Stimulated activated CD4-positive, alpha-beta T cell treated with anti-CD3 and anti-CD28 coated beads, TNF-alpha, amount 100 ng/mL, for 24 hours (primary cell): Measurements from ENCODE around the gene ARRB1.
"Not testable (repeated sequence)": the region's sequence is repeated elsewhere in the genome, so short reads cannot be mapped to it uniquely, and the experiment has no call there.

Experiments used
- DNase-seq, 3 experiments: peaks; one replicate each; pipeline ENCODE4 v3.0.0-alpha.2; 2020; ENCODE audit warnings: low read depth in 3 of 3

The ARRB1 gene

DNA sequence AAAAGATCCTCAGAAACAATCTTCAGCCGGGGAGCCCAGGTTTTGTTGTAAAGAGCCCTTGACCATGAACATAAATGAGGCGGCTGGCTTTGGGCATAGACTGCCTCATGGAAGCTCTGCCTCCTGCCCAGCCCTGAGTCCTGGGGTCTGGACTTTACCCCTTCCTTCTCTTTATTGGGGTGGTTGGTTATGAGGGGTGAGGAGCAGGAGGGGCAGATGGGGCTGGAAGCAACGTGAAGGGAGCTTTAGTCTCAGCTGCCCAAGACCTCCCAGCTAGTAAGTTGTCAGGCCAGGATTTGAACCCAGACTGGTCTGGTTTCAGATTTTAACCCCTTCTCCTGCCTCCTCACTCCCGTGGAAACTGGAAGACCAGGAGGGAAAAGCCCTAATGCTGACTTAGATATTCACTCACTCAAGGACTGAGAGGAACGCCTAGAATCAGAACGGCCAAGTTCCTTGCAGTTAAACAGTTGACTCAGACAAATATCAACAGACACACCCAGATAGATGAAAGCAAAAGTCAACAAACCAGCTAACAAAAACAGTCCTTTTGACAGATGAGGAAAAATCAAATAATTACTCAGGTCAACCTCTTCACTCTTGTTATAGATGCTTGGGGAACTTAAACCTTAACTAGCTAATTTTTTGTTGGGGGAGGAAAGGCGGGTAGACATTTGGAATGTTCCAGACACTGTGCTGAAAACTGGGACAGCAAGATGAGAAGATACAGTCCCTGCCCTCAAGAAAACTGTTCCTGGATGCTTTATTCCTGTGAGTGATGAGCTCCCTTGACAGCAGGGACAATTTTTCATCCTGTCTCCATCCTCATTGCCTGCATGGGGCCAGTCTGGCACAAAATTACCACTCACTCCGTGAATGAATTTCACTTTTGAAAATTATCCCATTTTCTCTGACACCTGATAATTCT lies 20.8 kb upstream of the ARRB1 start:
- DNase-seq, result no peak

DNA sequence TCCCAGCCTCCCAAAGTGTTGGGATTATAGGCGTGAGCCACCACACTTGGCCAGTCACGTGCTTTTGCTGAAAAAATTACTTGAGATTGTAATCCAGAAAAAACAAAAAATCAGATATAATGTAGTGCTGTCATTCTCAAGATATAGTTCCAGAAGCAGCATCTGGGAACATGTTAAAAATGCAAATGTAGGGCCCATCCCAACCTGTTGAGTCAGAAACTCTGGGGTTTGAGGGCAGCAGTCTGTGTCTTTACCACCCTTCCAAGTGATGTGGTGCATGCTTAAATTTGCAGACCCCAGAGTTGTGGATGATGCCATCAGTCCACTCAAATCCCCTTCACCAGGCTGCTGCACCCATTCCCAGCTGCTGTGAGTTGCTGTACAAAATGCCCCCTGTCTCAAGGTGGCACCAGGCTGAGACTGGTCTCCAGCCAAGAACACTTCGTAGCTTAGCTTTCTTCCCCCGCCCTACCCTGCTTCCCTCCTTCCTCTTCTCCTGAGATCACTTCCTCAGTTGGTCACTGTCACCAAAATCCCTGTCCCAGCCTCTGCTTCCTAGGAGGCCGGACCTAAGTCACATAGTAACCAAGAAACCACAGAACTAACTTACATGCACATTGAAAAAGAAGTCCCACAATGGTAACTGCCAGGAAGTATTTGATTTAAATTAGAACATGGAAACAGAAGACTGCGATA lies 18.2 kb upstream of the ARRB1 start:
- no peak for DNase-seq

DNA sequence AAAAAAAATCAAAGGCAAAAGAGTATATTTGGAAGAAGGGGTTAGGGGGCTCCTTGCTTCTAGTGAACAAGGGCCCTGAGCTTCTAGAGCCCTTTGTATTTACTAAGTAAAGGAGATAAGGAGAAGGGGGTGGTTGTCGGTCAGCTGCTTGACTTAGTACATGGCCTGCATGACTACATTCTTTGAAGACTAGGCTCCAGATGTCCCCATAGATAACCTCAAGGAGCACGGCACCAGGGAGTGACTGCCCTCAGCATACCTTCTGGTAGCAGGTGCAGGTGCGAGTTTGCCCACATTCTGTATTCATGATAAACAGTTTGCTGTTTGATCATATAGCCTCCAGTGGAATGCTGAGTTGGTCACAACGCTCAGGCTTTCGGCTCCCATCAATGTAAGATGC lies 15.4 kb upstream of the ARRB1 start:
- not testable (repeated sequence) for DNase-seq

DNA sequence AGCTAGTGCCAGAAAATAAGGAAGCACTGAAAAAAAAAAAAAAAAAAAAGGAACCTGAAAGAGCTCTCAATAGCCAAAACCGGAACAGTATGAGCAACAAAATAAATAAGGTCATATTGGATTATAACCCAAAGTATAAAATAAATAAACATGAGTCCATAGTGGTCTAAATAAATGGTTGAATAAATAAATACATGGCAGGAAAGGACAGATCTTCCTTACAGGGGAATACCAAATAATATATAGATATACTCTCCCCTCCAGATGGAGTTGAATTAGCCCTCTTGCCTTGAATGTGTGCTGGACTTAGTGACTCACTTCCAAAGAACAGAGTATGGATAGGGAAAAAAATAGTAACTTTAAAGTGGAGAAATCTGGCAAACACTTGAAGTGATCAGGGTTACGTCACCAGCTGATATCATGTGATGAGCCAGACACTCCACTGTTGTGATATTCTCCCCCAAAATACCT lies 14.3 kb upstream of the ARRB1 start:
- DNase-seq, result no peak

DNA sequence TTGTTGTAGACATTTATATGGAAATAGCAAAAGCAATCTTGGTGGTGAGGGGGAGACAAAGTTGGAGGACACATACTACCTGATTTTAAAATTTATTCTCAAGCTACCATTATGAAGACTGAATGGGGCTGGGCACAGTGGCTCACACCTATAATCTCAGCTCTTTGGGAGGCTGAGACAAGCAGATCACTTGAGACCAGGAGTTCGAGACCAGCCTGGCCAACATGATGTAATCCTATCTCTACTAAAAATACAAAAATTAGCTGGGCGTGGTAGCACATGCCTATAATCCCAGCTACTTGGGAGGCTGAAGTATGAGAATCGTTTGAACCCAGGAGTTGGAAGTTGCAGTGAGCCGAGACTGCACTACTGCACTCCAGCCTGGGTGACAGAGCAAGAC lies 10.8 kb upstream of the ARRB1 start:
- not testable (repeated sequence) for DNase-seq

DNA sequence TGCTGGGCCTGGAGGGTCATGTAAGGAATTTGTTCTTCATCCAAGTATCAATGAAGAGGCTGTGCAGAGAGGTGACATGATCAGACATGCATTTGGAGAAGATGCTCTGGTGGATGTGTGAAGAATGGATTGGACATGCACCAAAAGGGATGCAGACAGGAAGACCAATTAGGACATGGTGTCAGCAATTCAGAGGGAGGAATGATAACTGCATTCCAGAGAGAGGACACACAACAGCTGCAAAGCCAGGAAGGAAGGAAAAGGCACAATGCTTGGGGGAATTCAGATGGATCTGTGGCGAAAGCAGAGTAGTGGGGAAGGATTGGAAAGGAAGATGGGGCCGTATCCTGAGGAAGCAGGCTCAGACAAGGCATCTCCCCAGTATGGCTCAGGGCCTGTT lies 5.2 kb upstream of the ARRB1 start:
- DNase-seq, result no peak

DNA sequence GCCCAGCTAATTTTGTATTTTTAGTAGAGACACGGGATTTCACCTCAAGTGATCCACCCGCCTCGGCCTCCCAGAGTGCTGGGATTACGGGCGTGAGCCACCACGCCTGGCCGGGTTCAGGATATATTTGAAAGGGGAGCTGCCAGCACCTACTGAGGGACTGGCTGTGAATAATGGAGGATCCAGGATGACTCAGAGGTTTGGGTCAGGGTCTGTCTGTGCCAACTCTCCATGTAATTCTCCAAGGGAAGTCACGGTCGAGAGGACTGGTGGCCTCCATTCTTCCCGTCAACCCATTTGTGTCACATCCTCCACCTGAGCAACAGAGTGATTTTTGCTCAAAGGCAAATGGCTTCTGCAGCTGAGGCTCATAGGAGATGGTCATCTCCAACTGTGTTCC lies 3.6 kb upstream of the ARRB1 start:
- no peak for DNase-seq

DNA sequence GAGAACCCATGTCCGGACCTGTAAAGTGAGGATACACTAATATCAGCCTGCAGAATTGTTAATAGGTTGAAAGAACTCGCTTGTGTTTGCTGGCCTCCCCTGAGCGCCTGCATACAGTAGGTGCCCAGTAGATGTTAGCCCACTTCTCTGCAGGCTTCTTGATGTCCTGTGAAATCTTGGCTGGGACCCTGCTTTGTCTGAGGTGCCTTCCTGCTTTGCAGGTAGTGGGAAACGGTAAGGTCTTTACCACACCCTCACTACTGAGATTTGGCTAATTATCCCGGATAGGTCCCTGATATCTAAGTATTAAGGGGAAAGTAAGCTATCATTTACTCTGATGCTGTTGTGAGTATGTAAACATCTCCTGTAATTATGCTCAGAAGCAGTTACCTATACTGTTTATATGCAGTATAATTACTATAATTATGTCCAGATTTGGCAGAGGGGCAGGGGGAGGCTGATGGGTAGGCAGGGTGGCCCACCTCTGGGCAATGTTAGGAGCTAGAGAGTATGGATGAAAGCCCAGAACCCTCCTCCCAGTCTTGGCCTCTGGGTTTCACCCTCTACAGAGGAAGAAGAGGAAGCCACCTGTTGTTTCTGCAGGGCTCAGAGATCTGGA lies 1.2 kb upstream of the ARRB1 start:
- DNase-seq, result no peak

DNA sequence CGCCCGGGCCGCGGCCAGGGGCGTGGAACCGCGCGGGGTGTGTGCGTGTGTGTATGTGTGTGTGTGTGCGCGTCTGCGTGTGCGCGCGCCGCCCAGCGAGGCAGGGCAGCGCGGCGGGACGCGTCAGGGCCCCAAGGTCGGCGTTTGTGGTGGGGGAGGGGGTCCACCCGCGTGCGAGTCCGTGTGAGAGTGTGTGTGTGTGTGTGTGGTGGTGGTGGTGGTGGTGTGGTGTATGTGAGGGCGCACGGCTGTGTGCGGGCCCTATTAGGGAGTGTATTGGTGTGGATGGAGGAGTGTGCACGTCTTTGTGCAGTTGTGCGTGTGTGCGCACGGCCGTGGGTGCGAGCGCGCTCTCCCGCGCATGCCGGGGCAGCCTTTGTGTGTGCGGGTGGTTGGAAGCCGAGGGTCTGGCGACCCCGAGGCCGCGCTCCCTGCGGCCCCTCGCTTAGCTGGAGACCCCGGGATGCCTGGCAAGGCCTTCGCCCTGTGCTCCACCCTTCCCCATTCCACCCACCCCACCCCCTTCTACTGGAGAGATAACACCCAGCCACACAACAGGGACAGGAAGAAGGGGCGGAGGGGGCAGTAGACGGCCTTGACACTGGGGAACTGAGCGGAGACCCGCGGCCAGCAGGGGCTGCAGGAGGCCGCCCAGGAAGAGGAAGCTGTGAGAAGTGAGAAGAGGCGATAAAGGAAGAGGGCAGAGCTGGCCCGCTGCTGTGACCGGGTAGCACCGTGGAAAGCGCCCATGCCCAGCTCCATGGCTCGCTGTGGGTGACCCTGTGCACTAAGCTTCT lies 528 bp upstream of the ARRB1 start:
- DNase-seq, result peak; percentile 13 to 46 (median 34)

DNA sequence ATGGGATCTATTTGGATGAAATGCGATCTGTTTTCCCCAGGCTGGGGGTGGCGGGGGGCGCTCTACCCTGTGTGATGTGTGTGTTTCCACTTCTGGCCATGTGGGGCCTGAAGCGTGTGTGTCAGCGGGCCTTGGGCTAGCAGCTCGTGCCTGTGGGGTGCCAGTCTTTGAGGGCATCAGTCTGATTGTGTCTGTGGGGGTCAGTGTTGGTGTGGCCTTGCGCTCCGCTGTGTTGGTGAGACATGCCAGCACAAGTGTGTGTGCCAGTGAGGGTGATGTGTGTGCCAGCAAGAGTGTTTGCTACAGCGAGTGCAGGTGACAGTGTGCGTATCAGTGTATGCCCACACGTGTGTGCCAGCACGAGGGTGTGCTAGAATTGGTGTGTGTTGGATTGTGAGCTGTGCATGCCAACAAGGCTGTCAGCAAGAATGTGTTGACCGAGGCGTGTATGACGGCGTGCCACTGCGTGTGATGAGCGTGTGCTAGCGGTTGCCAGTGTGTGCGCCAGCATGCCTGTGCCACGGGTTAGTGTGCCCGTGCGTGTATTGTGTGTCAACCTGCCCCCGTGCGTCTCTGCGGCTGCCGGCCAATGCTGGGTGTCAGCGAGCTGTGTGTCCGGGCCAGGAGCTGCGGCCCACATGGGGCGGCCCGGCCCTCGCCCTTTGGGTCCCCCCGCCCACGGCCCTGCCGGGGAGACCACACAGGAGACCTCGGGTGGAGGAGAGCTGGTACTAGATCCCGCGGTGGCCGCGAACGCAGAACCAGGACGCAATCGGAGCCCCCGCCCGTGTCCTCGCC lies 519 bp downstream of the ARRB1 start:
- DNase-seq, result peak in 2 of 3 experiments; percentile 7 to 37

DNA sequence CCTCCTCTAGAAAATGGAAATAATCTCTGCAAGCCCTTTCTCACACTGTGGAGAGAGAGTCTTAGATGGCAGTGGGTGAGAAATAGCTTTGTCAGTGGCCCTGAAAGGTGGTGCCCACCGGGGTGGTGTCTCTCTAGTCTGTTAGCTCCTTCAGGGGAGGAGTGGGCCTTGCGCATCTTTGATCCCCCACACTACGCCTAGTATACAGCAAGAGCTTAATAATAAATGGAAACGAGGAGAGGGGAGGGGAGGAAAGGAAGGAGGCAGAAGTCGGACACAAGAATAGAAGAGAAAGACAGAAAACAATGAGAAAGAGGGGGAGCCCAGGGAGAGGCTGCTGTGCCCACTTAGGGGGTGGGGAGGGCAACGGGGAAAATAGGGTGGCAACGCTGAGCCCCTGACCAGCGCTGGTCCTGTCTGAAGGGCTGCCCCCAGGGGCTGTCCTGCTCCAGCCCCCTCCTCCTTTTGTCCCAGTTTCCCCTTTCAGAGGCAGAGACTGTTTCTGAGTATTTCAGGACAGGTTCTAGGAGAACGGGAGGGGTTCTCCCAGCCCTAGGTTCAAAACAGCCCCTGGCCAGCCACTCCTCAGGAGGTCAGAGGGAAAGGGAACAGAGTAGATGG lies 1.2 kb downstream of the ARRB1 start:
- no peak for DNase-seq

DNA sequence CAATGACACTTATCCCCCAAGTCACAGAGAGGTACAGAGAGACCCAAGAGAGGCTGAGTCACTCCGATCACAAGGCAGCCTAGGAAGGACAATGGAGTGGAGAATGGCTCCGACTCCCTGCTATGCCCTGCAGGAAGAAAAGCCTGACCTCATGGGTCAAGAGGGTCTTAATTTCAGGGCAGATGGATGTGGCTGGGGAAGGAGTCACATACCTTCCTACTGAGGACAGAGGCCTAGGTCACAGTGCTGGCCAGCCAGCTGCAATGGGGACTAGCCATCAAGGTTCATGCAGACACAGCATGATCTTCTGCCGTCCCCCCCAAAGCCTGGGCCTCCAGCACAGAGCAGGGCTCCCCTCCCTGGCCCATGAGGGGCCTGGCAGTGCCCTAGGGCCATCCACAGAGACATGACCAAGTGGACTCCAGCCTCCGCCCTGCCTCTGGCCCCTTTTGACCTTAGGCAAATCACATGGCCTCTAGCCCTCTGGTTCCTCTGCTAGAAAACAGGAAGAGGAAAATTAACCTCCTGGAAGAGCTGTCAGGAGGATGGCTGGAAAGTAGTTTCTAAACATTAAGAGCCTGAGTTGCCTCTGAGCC lies 1.8 kb downstream of the ARRB1 start:
- no peak for DNase-seq

DNA sequence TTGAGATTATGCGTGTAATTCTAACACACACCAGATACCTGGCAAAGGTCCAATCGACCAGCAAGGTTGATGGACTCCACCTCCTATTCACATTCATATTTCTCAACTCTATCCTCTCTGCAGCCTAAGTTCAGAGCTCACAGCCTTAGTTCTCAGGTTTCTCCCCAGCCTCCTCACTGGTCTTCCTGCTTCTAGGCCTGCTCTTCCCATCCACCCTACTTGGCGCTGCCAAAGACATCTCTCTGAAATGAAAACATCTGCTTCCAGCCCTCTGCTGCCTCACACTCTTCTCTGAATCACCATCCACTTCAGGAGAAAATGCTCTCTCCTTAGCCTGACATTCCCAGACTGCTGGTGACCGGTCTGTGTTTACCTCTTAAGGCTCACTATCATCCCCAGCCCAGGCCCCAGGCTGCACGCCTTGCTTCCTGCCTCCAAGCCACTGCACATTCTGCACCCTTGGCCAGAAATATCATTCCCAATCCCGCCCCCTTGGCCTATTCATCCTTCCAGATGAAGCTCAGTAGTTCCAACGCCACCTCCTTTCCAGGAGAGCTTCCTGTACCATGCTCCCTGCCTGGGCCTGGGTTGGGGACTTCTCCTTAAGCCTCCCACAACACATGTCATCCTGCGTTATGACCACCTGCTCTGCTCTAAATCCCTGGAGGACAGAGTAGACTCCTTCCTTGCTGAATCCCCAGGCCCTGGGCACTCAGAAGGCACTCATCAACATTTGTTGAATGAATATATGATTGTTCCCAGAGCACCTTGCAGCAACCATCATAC lies 3.5 kb downstream of the ARRB1 start:
- DNase-seq, result no peak

DNA sequence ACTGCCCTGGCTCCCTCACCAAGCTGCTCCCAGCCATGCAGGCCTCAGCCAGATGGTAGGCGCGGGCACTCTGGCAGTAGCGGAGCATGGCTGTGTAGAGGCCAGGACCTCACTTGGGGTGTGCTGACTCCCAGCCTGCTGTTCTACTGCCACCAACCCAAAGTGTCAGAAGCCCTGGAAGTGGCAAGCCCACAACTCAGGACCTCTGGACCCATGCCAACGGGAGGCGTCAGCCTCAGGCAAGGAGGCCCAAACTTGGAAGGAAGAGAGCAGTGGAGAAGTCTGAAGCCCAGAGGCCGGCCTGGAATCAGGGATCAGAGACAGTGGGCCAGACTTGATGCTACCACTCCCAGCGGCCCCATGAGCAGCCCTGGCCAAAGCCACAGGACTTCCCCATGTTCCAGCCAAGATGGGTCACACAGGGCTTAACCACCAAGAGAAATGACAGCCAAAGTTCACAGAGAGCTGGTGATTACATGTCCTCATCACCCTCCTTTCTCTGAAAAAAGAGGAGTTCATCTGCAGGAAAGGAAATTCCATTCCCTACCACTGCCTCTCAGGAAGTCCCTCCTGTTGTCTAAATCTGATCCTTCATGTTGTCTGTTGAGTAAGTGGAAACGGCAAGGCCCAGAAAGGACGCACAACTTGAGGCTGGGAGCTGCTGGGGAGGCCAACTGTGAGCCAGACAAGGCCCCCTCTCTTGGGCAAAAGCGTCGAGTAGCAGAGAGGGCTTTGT lies 4.4 kb downstream of the ARRB1 start:
- DNase-seq, result no peak

DNA sequence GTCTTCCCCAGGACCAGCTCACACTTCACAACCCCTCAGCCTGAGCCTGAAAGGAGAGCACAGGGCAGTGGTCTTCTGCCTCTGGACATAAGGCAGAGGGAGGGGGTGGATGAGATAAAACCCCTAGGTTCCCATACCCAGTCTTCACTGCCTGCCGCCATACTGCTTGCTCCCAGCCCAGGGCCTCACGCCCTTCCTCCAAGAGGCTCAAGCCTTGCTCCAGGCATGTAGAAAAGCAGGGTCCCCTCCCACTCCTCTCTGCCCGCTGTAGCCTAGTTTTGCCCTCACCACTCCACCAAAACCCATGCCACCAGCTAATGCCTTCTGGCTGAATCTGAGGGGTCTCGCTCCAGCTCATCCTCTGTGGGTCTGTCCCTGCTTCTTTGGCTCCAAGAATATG lies 5.2 kb downstream of the ARRB1 start:
- no peak for DNase-seq

DNA sequence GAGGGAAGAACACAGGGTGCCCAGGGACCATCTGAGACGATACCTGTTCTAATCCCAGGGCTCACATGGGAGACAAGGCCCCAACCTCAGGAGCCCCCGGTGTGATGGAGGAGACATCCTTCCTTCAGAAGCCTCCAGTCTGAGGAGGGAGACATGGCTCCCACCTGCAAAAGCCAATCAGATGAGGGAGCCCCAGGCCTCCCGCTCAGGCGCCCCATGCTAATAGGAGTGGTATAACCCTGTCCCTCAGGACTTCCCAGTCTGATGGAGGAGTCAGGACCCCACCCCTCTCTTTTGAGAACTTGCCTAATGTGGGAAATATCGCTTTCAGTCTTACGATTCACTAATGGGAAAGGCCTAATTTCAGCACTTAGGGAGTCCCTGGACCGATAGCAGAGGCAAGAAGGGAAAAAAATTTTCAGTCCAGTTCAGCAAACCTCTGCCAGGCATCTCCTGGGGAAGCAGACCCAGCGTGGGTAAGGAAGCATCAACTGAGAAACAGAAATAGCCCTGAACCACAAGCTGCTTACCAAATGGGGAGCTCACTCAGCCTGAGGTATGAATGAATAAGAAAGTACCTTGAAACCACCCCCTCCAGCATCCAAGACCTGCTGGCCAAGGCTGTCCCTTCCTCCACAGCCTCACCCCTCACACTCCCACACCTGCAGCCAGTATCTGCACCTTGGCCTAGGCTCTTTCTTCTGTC lies 5.9 kb downstream of the ARRB1 start:
- no peak for DNase-seq

DNA sequence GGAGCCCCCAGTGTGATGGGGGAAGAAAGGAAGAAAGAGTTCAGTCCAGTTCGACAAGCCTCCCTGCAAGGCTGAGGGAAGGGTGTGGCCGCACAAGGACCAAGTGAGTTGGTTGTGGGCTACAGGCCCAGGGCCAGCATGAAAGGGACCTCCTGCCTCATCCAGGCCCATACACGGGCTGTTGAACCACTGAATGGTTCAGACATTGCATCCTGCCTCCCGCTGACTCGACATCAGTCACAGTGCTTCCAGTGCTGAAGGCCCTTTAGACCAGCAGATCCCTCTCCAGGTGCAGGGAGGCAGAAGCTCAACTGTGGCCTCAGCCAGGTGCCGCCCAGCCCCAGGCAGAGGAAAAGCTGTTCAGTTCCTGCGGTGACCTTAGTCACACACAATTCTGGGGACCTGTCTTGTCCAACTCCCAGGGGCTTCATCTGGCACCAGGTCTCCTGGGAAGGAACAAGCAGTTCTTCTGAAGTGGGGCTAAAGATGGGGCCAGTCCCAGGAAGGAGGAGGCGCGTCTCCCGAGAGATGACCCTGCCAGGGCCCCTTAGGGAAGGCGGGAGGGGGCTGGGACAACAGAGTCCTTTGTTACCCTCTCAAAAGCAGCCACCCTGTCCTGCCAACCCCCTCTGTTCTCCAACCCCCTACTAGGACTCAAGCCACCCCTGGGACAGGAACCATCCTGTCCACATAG lies 6.6 kb downstream of the ARRB1 start:
- DNase-seq, result no peak
